Endometrium (tissue), 2 donors: ENCODE data around the gene BCDIN3D.
"Not testable (repeated sequence)": the region's sequence is repeated elsewhere in the genome, so short reads cannot be mapped to it uniquely, and the experiment has no call there.

Experiments
- FAIRE-seq: peaks from 2 replicates; lab custom pipeline; 2012; peaks lifted over from hg19 to GRCh38; lab: Jason Lieb, UNC
- donor health status: control.
- donor health status: control.

BCDIN3D gene

GRCh38 chr12:49842519-49843352 is at the start of gene BCDIN3D:
TSS of gene BCDIN3D (minus strand) at chr12:49843106. CDS start at chr12:49843087, 19 bp downstream.
- no peak for FAIRE-seq

GRCh38 chr12:49892084-49892731 is 49.3 kb upstream of the BCDIN3D start:
- no peak for FAIRE-seq

GRCh38 chr12:49891476-49891875 is 48.6 kb upstream of the BCDIN3D start:
- FAIRE-seq = no peak

- FAIRE-seq = no peak
Observed at GRCh38 chr12:49891012-49891411, 48.1 kb upstream of the BCDIN3D start.

- FAIRE-seq = no peak
Observed at GRCh38 chr12:49890096-49890461, 47.2 kb upstream of the BCDIN3D start.

GRCh38 chr12:49889361-49890095 is 46.6 kb upstream of the BCDIN3D start:
- no peak for FAIRE-seq

- no peak for FAIRE-seq
Observed at GRCh38 chr12:49888461-49889151, 45.7 kb upstream of the BCDIN3D start.

- FAIRE-seq = no peak
Observed at GRCh38 chr12:49887536-49888401, 44.9 kb upstream of the BCDIN3D start.

GRCh38 chr12:49887091-49887490 is 44.2 kb upstream of the BCDIN3D start:
- FAIRE-seq = no peak

- FAIRE-seq = no peak
Observed at GRCh38 chr12:49885663-49886461, 43.0 kb upstream of the BCDIN3D start.

- FAIRE-seq = no peak
Observed at GRCh38 chr12:49885118-49885517, 42.2 kb upstream of the BCDIN3D start.

- no peak for FAIRE-seq
Observed at GRCh38 chr12:49882851-49883464, 40.1 kb upstream of the BCDIN3D start.

- FAIRE-seq = no peak
Observed at GRCh38 chr12:49882248-49882850, 39.4 kb upstream of the BCDIN3D start.

GRCh38 chr12:49881415-49882247 is 38.7 kb upstream of the BCDIN3D start:
- no peak for FAIRE-seq

GRCh38 chr12:49880756-49881414 is 38.0 kb upstream of the BCDIN3D start:
- FAIRE-seq = no peak

- FAIRE-seq = not testable (repeated sequence)
Observed at GRCh38 chr12:49879065-49879464, 36.2 kb upstream of the BCDIN3D start.

GRCh38 chr12:49878021-49878420 is 35.1 kb upstream of the BCDIN3D start:
- no peak for FAIRE-seq

GRCh38 chr12:49877066-49877465 is 34.2 kb upstream of the BCDIN3D start:
- no peak for FAIRE-seq
